GM21528 (cell line): ENCODE measurements around the gene QRICH1.
A peak's percentile ranks its signal among the peaks of the same experiment; 100 is the strongest.

Experiments used
- ATAC-seq: cut with Tn5 transposase; IDR thresholded peaks from one replicate; pipeline ENCODE4 v1.9.1; 2021; ENCODE audit warnings: mild to moderate bottlenecking, moderate library complexity; ENCODE audit not compliant: unreplicated experiment, low FRiP score

Gene QRICH1

GRCh38 chr3:49004352-49005302, 89.2 kb downstream of the QRICH1 start:
- no peak for ATAC-seq

- no peak for ATAC-seq
These were observed 92.7 kb downstream of the QRICH1 start for GRCh38 chr3:49001155-49001554.

GRCh38 chr3:48999085-48999858, 94.6 kb downstream of the QRICH1 start:
- no peak for ATAC-seq

GRCh38 chr3:48997714-48998637, 95.9 kb downstream of the QRICH1 start:
- no peak for ATAC-seq

- ATAC-seq = no peak
These were observed 96.7 kb downstream of the QRICH1 start for GRCh38 chr3:48997102-48997635.

GRCh38 chr3:48996640-48997039, 97.2 kb downstream of the QRICH1 start:
- ATAC-seq = no peak

GRCh38 chr3:48993834-48994233, 100.0 kb downstream of the QRICH1 start:
- ATAC-seq = no peak

- ATAC-seq = no peak
These were observed 101.9 kb downstream of the QRICH1 start for GRCh38 chr3:48991851-48992545.

- peak; percentile 17 for ATAC-seq
These were observed 103.0 kb downstream of the QRICH1 start for GRCh38 chr3:48990636-48991469.

- peak; percentile 41 for ATAC-seq
These were observed 103.9 kb downstream of the QRICH1 start, which contains the start of gene P4HTM for GRCh38 chr3:48989796-48990635. TSS of gene P4HTM (plus strand) at chr3:48990241. CDS start at chr3:48990257, 16 bp downstream.

GRCh38 chr3:48989126-48989795, 104.6 kb downstream of the QRICH1 start:
- ATAC-seq = no peak

- no peak for ATAC-seq
These were observed 108.0 kb downstream of the QRICH1 start for GRCh38 chr3:48985831-48986376.

GRCh38 chr3:48984663-48985062, 109.2 kb downstream of the QRICH1 start:
- no peak for ATAC-seq

GRCh38 chr3:48983096-48983495, 110.8 kb downstream of the QRICH1 start:
- no peak for ATAC-seq

- ATAC-seq = no peak
These were observed 111.2 kb downstream of the QRICH1 start for GRCh38 chr3:48982686-48983085.

GRCh38 chr3:48982016-48982415, 111.9 kb downstream of the QRICH1 start:
- no peak for ATAC-seq

- ATAC-seq = no peak
These were observed 113.6 kb downstream of the QRICH1 start for GRCh38 chr3:48980295-48980694.
